Measurements from ENCODE around the gene CDKL5. TPM values are rescaled to one million over a fixed set of nuclear protein-coding genes. Genes with fewer than 3 reads are reported as not detected.

The CDKL5 gene
- total and polyA plus RNA-seq, 10 donors = 0.24 to 10.6 (median 7.0) TPM

GRCh38 chrX:18594079-18594478 lies 168.7 kb downstream of the CDKL5 start:
- 80 to 98% (median 89%) methylated on average over 2 of the region's 2 CpGs for WGBS, 5 donors
- no peak for DNase-seq

GRCh38 chrX:18596096-18596495 lies 170.7 kb downstream of the CDKL5 start:
- intact Hi-C loops (cut with DNase I; ENCODE audit: low total_unique reads) = no loop called here
- Histone ChIP-seq H3K9me3 (no peaks in the 10 kb centered on the region), H3K4me3 (no peak overlapping the region), H3K27me3 (replicated peaks in 1 of 7) (peaks cover 0 to 4% (median 0%) of the 10 kb centered on the region in 7 donors), H3K4me1 (no peaks in the 10 kb centered on the region), H3K36me3 (peaks cover 0 to 34% (median 2%) of the 10 kb centered on the region in 6 donors), H3K27ac (no peak overlapping the region)
- 67 to 91% (median 82%) methylated on average over 4 of the region's 4 CpGs for WGBS, 5 donors
- no peak for DNase-seq
- TF ChIP-seq POLR2AphosphoS5 (IDR thresholded peaks at IDR 0.05) (no peak), POLR2A (IDR thresholded peaks at IDR 0.05) (no peak), CTCF (IDR thresholded peaks at IDR 0.05 in 8 of 11, conservative IDR thresholded peaks at IDR 0.05 in 3 of 11) (no peak)

More at GRCh38 chrX:18594079-18594478, 168.7 kb downstream of the CDKL5 start:
- no peak overlapping the region for H3K4me3 ChIP-seq
- peaks cover 0 to 22% (median under 1%) of the 10 kb centered on the region in 6 donors for H3K36me3 ChIP-seq
- intact Hi-C loops (cut with DNase I; ENCODE audit: low total_unique reads) = no loop called here
- H3K9me3 ChIP-seq = no peaks in the 10 kb centered on the region
- TF ChIP-seq CTCF (IDR thresholded peaks at IDR 0.05 in 8 of 11, conservative IDR thresholded peaks at IDR 0.05 in 3 of 11) (no peak), POLR2AphosphoS5 (IDR thresholded peaks at IDR 0.05) (no peak), POLR2A (IDR thresholded peaks at IDR 0.05) (no peak)
- H3K4me1 ChIP-seq = no peaks in the 10 kb centered on the region
- H3K27me3 ChIP-seq (replicated peaks in 1 of 7) = peaks cover 0 to 4% (median 0%) of the 10 kb centered on the region in 7 donors
- H3K27ac ChIP-seq = no peak overlapping the region

DNA sequence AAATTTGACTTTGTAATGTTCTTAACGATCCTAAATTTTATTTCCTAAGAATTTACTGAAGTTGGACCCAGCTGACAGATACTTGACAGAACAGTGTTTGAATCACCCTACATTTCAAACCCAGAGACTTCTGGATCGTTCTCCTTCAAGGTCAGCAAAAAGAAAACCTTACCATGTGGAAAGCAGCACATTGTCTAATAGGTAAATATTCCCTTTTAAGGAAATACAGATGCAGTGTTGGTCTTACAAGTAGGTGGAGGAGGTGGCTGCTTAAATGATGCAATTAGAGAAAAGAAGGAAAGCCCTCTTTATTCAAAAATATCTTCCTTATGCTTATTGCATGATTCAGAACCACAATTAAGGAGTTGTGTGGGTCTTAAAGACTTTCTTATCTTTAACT lies 173.0 kb downstream of the CDKL5 start:
- DNase-seq = no peak
- Histone ChIP-seq H3K4me3 (no peak overlapping the region), H3K27ac (no peak overlapping the region), H3K9me3 (no peaks in the 10 kb centered on the region), H3K27me3 (replicated peaks in 1 of 7) (peaks cover 0 to 4% (median 0%) of the 10 kb centered on the region in 7 donors), H3K4me1 (no peaks in the 10 kb centered on the region), H3K36me3 (peaks cover 0 to 33% (median 2%) of the 10 kb centered on the region in 6 donors)
- WGBS, 5 donors = 66 to 92% (median 82%) methylated on average over 2 of the region's 2 CpGs
- no peak for TF ChIP-seq POLR2AphosphoS5 (IDR thresholded peaks at IDR 0.05)
- TF ChIP-seq CTCF (IDR thresholded peaks at IDR 0.05 in 8 of 11, conservative IDR thresholded peaks at IDR 0.05 in 3 of 11) = no peak
- no peak for TF ChIP-seq POLR2A (IDR thresholded peaks at IDR 0.05)
- intact Hi-C loops (cut with DNase I; ENCODE audit: low total_unique reads) = no loop called here

DNA sequence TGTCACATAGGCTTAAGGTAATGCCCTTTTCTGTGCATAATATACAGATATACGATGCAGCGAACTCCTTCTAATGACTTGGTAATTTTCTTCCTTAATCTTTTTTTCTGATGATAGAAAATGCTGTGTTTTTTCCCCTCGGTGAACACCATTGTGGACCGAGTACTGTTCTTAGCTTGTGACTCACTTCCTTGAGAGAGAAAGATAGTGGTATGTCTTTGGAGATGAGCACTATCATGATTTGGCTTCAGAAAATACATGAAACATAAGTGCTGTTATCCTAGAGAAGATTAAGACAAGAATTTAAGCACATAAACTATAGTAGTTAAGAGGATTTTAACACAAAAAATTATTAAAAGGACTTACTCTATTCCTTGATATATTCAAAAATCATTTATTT lies 182.6 kb downstream of the CDKL5 start:
- 80 to 91% (median 87%) methylated on average over 4 of the region's 4 CpGs for WGBS, 5 donors
- no peaks in the 10 kb centered on the region for H3K9me3 ChIP-seq
- intact Hi-C loops (cut with DNase I; ENCODE audit: low total_unique reads) = no loop called here
- DNase-seq = no peak
- H3K4me3 ChIP-seq = no peak overlapping the region
- peaks cover 0 to 49% (median 3%) of the 10 kb centered on the region in 6 donors for H3K36me3 ChIP-seq
- H3K4me1 ChIP-seq = no peaks in the 10 kb centered on the region
- TF ChIP-seq POLR2A (IDR thresholded peaks at IDR 0.05) (no peak), POLR2AphosphoS5 (IDR thresholded peaks at IDR 0.05) (no peak), CTCF (IDR thresholded peaks at IDR 0.05 in 8 of 11, conservative IDR thresholded peaks at IDR 0.05 in 3 of 11) (no peak)
- no peaks in the 10 kb centered on the region for H3K27me3 ChIP-seq (replicated peaks in 1 of 7)
- H3K27ac ChIP-seq = no peak overlapping the region

Measured in spleen (tissue), 11 donors.